H9 (cell line): ENCODE data around the gene TRMT44. TPM values are rescaled to one million over a fixed set of nuclear protein-coding genes. Genes with fewer than 3 reads are reported as not detected.

Experiments used
- DNase-seq: peaks from one replicate; pipeline ENCODE4 v3.0.0-alpha.2; 2017
- H2AFZ ChIP-seq: one replicate; pipeline ENCODE4 v1.6.1; 2013; ENCODE audit warnings: mild to moderate bottlenecking, low read length, control low read depth, moderate library complexity
- H2AK5ac ChIP-seq: 2 replicates; pipeline ENCODE4 v1.6.1; 2013; ENCODE audit warnings: low read length, control low read depth, mixed read lengths; ENCODE audit not compliant: insufficient read length
- H2BK120ac ChIP-seq: one replicate; pipeline ENCODE4 v1.6.1; 2013; ENCODE audit warnings: low read depth, mild to moderate bottlenecking, low read length, control low read depth, inconsistent platforms; ENCODE audit not compliant: poor library complexity, severe bottlenecking
- H2BK12ac ChIP-seq: 2 replicates; pipeline ENCODE4 v1.6.1; 2013; ENCODE audit warnings: low read length, control low read depth, mixed read lengths, low read depth; ENCODE audit not compliant: insufficient read length
- H2BK15ac ChIP-seq: 2 replicates; pipeline ENCODE4 v1.6.1; 2013; ENCODE audit warnings: low read depth, low read length, control low read depth
- H2BK20ac ChIP-seq: one replicate; pipeline ENCODE4 v1.6.1; 2013; ENCODE audit warnings: low read depth, mild to moderate bottlenecking, low read length, control low read depth, inconsistent platforms; ENCODE audit not compliant: poor library complexity, severe bottlenecking
- H2BK5ac ChIP-seq: 2 replicates; pipeline ENCODE4 v1.6.1; 2013; ENCODE audit warnings: low read length, control low read depth, mixed read lengths; ENCODE audit not compliant: insufficient read length
- H3K14ac ChIP-seq: 2 replicates; pipeline ENCODE4 v1.6.1; 2013; ENCODE audit warnings: low read length, control low read depth; ENCODE audit not compliant: insufficient read depth
- H3K18ac ChIP-seq: 2 replicates; pipeline ENCODE4 v1.6.1; 2013; ENCODE audit warnings: low read depth, mild to moderate bottlenecking, mixed read lengths, low read length, control low read depth; ENCODE audit not compliant: insufficient read length
- H3K23ac ChIP-seq: 2 replicates; pipeline ENCODE4 v1.6.1; 2013; ENCODE audit warnings: low read length, control low read depth, mixed read lengths, low read depth; ENCODE audit not compliant: insufficient read length
- H3K23me2 ChIP-seq: 2 replicates; pipeline ENCODE4 v1.6.1; 2013; ENCODE audit warnings: low read depth, mild to moderate bottlenecking, mixed read lengths, low read length, control low read depth; ENCODE audit not compliant: insufficient read length, poor library complexity, severe bottlenecking
- H3K27ac ChIP-seq: 2 replicates; pipeline ENCODE4 v1.5.1; 2013; ENCODE audit warnings: low read length, control low read depth, mixed read lengths, low read depth; ENCODE audit not compliant: insufficient read length
- H3K27me3 ChIP-seq: 2 replicates; pipeline ENCODE4 v1.6.1; 2013; ENCODE audit warnings: low read length, control low read depth, inconsistent platforms; ENCODE audit not compliant: insufficient read depth
- H3K4ac ChIP-seq: 2 replicates; pipeline ENCODE4 v1.6.1; 2013; ENCODE audit warnings: low read depth, mild to moderate bottlenecking, control low read depth, inconsistent platforms, low read length, moderate library complexity
- H3K4me1 ChIP-seq: 2 replicates; pipeline ENCODE4 v1.6.1; 2013; ENCODE audit warnings: low read length, control low read depth, inconsistent platforms; ENCODE audit not compliant: insufficient read depth
- H3K4me2 ChIP-seq: 2 replicates; pipeline ENCODE4 v1.6.1; 2013; ENCODE audit warnings: low read length, control low read depth, mixed read lengths; ENCODE audit not compliant: insufficient read length, insufficient read depth
- H3K56ac ChIP-seq: 2 replicates; pipeline ENCODE4 v1.6.1; 2013; ENCODE audit warnings: low read depth, mild to moderate bottlenecking, mixed read lengths, low read length, control low read depth; ENCODE audit not compliant: insufficient read length
- H3K79me1 ChIP-seq: 2 replicates; pipeline ENCODE4 v1.6.1; 2013; ENCODE audit warnings: low read depth, mild to moderate bottlenecking, moderate library complexity, low read length, control low read depth, inconsistent platforms; ENCODE audit not compliant: insufficient read depth, poor library complexity, severe bottlenecking
- H3K79me2 ChIP-seq: 2 replicates; pipeline ENCODE4 v1.6.1; 2013; ENCODE audit warnings: low read length, control low read depth, inconsistent platforms; ENCODE audit not compliant: insufficient read depth
- H3K9ac ChIP-seq: 2 replicates; pipeline ENCODE4 v1.6.1; 2013; ENCODE audit warnings: low read length, control low read depth, mixed read lengths; ENCODE audit not compliant: insufficient read length; ENCODE audit errors: extremely low read depth
- H3K9me3 ChIP-seq: one replicate; pipeline ENCODE4 v1.6.1; 2013; ENCODE audit warnings: low read depth, low read length, inconsistent platforms; ENCODE audit not compliant: control insufficient read depth
- H3T11ph ChIP-seq: one replicate; pipeline ENCODE4 v1.6.1; 2013; ENCODE audit warnings: mild to moderate bottlenecking, low read length, control low read depth, inconsistent platforms
- H4K20me1 ChIP-seq: one replicate; pipeline ENCODE4 v1.6.1; 2013; ENCODE audit not compliant: control insufficient read depth, insufficient read length, insufficient read depth
- H4K5ac ChIP-seq: 2 replicates; pipeline ENCODE4 v1.6.1; 2013; ENCODE audit warnings: low read depth, mild to moderate bottlenecking, mixed read lengths, low read length, control low read depth; ENCODE audit not compliant: insufficient read length
- H4K8ac ChIP-seq: replicated peaks from 2 replicates; pipeline ENCODE4 v1.6.1; 2013; ENCODE audit warnings: low read length, control low read depth, mixed read lengths, low read depth; ENCODE audit not compliant: insufficient read length
- H4K91ac ChIP-seq: 2 replicates; pipeline ENCODE4 v1.6.1; 2013; ENCODE audit warnings: low read depth, mild to moderate bottlenecking, moderate library complexity, mixed read lengths, low read length, control low read depth; ENCODE audit not compliant: insufficient read length
- H3K27ac Mint-ChIP-seq, 3 experiments: 2 replicates in 2 of 3; 3 replicates in 1 of 3; pipeline ENCODE4 v1.8.0; 2020 to 2021; ENCODE audit warnings: mixed read lengths in 3 of 3, mild to moderate bottlenecking in 1 of 3, moderate library complexity in 1 of 3
- H3K27me3 Mint-ChIP-seq: 2 replicates; pipeline ENCODE4 v1.8.0; 2021; ENCODE audit warnings: low read depth, mild to moderate bottlenecking, moderate library complexity, mixed read lengths
- H3K36me3 Mint-ChIP-seq, 3 experiments: 2 replicates in 2 of 3; 3 replicates in 1 of 3; pipeline ENCODE4 v1.8.0; 2020 to 2021; ENCODE audit warnings: low read depth in 3 of 3, mixed read lengths in 3 of 3; ENCODE audit not compliant: insufficient read depth in 1 of 3
- H3K4me1 Mint-ChIP-seq, 2 experiments: 2 replicates each; pipeline ENCODE4 v1.8.0; 2020; ENCODE audit warnings: mixed read lengths in 2 of 2
- H3K4me3 Mint-ChIP-seq, 2 experiments: 2 replicates in 1 of 2; 3 replicates in 1 of 2; pipeline ENCODE4 v1.8.0; 2020 to 2021; ENCODE audit warnings: mild to moderate bottlenecking in 2 of 2, mixed read lengths in 2 of 2, moderate library complexity in 1 of 2
- H3K9me3 Mint-ChIP-seq, 2 experiments: 2 replicates in 1 of 2; 3 replicates in 1 of 2; pipeline ENCODE4 v1.8.0; 2020; ENCODE audit warnings: mild to moderate bottlenecking in 2 of 2, mixed read lengths in 2 of 2, moderate library complexity in 1 of 2
- CTCF ChIP-seq: fragments of 200-600 bp; sonication (generic); conservative IDR thresholded peaks from 3 replicates; pipeline ENCODE4 v1.8.0; 2021; ENCODE audit warnings: antibody characterized with exemption, mild to moderate bottlenecking
- WGBS: extraction: QIAGEN DNeasy Blood & Tissue Kit; methylation state at CpG from one replicate; pipeline ENCODE4 v1.1.7; 2013; ENCODE audit warnings: missing lambda C conversion rate, low lambda C conversion rate, mixed read lengths; ENCODE audit not compliant: insufficient read length; ENCODE audit errors: extremely low coverage; 5-methylcytosine and 5-hydroxymethylcytosine counted together
- total RNA-seq: library from RNA; stranded (reverse); gene quantifications from 2 replicates; pipeline ENCODE4 v1.2.1, GENCODE V29; 2021

The TRMT44 gene
- total RNA-seq, 1 experiment from 2014 or later: 22.8 TPM

DNA sequence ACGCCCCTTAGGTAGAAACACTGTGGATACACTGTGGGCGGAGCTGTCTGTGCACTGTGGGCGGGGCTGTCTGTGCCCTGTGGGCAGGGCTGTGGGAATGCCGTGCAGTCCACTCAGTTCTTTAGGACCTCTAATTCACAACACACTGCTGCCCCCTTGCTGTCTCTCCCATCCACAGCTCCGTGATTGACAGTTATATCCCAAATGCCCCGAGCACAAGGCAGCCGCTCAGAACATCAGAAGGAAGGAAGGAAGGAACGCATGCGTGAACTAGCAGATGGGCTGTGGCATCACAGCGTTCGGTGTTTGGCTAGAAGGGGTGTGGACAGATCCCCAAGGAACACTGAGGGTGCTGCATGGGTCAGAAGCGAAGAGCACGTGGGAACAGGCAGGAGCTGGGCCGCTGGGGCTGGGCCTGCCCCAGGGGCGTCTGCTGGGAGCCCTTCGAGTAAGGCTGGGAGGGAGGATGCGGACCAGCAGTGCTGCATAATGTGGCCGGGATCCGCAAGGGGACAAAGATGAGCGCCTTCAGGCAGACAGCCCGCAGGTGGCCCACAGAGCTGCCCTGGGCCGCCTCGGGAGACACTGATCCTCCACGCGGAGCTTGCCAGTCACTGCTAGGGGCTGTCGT, 29.8 kb upstream of the TRMT44 start:
- H2BK20ac ChIP-seq: no peak overlapping the region
- no peaks in the 10 kb centered on the region for H3K27me3 ChIP-seq
- peak; percentile 65; the same call in 2 of the 3 replicates for TF ChIP-seq CTCF
- H3K4me1 ChIP-seq: no peaks in the 10 kb centered on the region
- no peak overlapping the region for H3K23ac ChIP-seq
- no peaks in the 10 kb centered on the region for H3K79me1 ChIP-seq
- H3K36me3 Mint-ChIP-seq: peaks cover 10 to 20% (median 15%) of the 10 kb centered on the region in 3 experiments
- H3K14ac ChIP-seq: no peak overlapping the region
- no peaks in the 10 kb centered on the region for H3K9me3 ChIP-seq
- H2BK15ac ChIP-seq: no peak overlapping the region
- no peak overlapping the region for H2AFZ ChIP-seq
- no peak overlapping the region for H3T11ph ChIP-seq
- DNase-seq: peak; percentile 89
- H4K20me1 ChIP-seq: no peaks in the 10 kb centered on the region
- no peak overlapping the region for H4K5ac ChIP-seq
- H2BK120ac ChIP-seq: no peak overlapping the region
- H3K27ac Mint-ChIP-seq: peak overlapping the region; percentile 10 to 88 (median 62); a peak in 4 of 7 replicates
- no peaks in the 10 kb centered on the region for H3K79me2 ChIP-seq
- no peak overlapping the region for H3K18ac ChIP-seq
- H2AK5ac ChIP-seq: no peak overlapping the region
- H3K27me3 Mint-ChIP-seq: peaks cover 3% of the 10 kb centered on the region
- H3K4me1 Mint-ChIP-seq: peaks cover 7 to 12% of the 10 kb centered on the region in 2 experiments
- H3K4ac ChIP-seq: no peak overlapping the region
- no peak overlapping the region for H3K4me2 ChIP-seq
- H2BK12ac ChIP-seq: no peak overlapping the region
- H3K23me2 ChIP-seq: no peaks in the 10 kb centered on the region
- H3K4me3 Mint-ChIP-seq: no peak overlapping the region
- no peak overlapping the region for H4K91ac ChIP-seq
- H3K9me3 Mint-ChIP-seq: peaks cover 11% of the 10 kb centered on the region in 2 experiments
- H2BK5ac ChIP-seq: no peak overlapping the region
- no peak overlapping the region for H3K27ac ChIP-seq
- H4K8ac ChIP-seq: no peak overlapping the region
- no peak overlapping the region for H3K9ac ChIP-seq
- no CpG with 5 or more reads among the region's 26 CpGs for WGBS
- no peak overlapping the region for H3K56ac ChIP-seq
